GM18508 (cell line): ENCODE results near the gene BCAR3.

ENCODE experiments used
- ATAC-seq: cut with Tn5 transposase; IDR thresholded peaks from one replicate; pipeline ENCODE4 v1.9.1; 2021; ENCODE audit warnings: moderate number of reproducible peaks; ENCODE audit not compliant: insufficient read depth, unreplicated experiment

Gene BCAR3

GRCh38 chr1:93522721-93523120 is 158.9 kb downstream of the BCAR3 start:
- no peak for ATAC-seq

- no peak for ATAC-seq
These were observed 160.0 kb downstream of the BCAR3 start for GRCh38 chr1:93521618-93522017.

- ATAC-seq, result no peak
These were observed 162.3 kb downstream of the BCAR3 start for GRCh38 chr1:93519199-93519829.

- ATAC-seq, result no peak
These were observed 163.1 kb downstream of the BCAR3 start for GRCh38 chr1:93518516-93518915.

- no peak for ATAC-seq
These were observed 165.5 kb downstream of the BCAR3 start for GRCh38 chr1:93516164-93516563.
